ENCODE measurements around the gene FXYD4.
A peak's percentile ranks its signal among the peaks of the same experiment; 100 is the strongest.

- TF ChIP-seq USF1 (IDR thresholded peaks at IDR 0.05) (peak; percentile 91), TEAD4 (IDR thresholded peaks at IDR 0.05) (no peak)
These were observed 49.1 kb downstream of the FXYD4 start for GRCh38 chr10:43420369-43421200.

Data from Ishikawa (cell line).